HepG2 (cell line): Measurements from ENCODE around the gene ERMARD. TPM values are rescaled to one million over a fixed set of nuclear protein-coding genes. Genes with fewer than 3 reads are reported as not detected.

Source experiments
- BHLHE40 ChIP-seq: IDR thresholded peaks from 2 replicates; pipeline ENCODE4 v1.6.1; 2011; ENCODE audit warnings: low read length, improper control_type of control experiment
- BRCA1 ChIP-seq: sonication (generic); formaldehyde crosslinking; IDR thresholded peaks from 2 replicates; pipeline ENCODE4 v1.4.0; 2020; ENCODE audit warnings: missing genetic modification reagents
- DNMT1 ChIP-seq: sonication (generic); formaldehyde crosslinking; IDR thresholded peaks from 2 replicates; pipeline ENCODE4 v1.5.1; 2020; ENCODE audit warnings: mild to moderate bottlenecking, missing genetic modification reagents
- DR1 ChIP-seq: sonication (generic); formaldehyde crosslinking; IDR thresholded peaks from 2 replicates; pipeline ENCODE4 v1.8.0; 2021; ENCODE audit warnings: mild to moderate bottlenecking, missing genetic modification reagents, inconsistent platforms
- HNRNPH1 ChIP-seq: fragments of 200-400 bp; formaldehyde crosslinking; optimal IDR thresholded peaks from 2 replicates; pipeline ENCODE3; 2017; ENCODE audit warnings: mild to moderate bottlenecking, low read depth, low read length
- HOXA7 ChIP-seq: sonication (generic); formaldehyde crosslinking; IDR thresholded peaks from 2 replicates; pipeline ENCODE4 v1.8.1; 2022; ENCODE audit warnings: mild to moderate bottlenecking, missing genetic modification reagents, moderate library complexity
- ISL2 ChIP-seq: sonication (generic); formaldehyde crosslinking; IDR thresholded peaks from 2 replicates; pipeline ENCODE4 v1.5.0; 2020; ENCODE audit warnings: missing genetic modification reagents
- KMT2B ChIP-seq: IDR thresholded peaks from 2 replicates; pipeline ENCODE4 v1.6.1; 2016; ENCODE audit warnings: missing genetic modification reagents, missing compliant biosample characterization
- PITX1 ChIP-seq: sonication (generic); formaldehyde crosslinking; IDR thresholded peaks from 2 replicates; pipeline ENCODE4 v1.5.1; 2020; ENCODE audit warnings: mild to moderate bottlenecking, missing genetic modification reagents
- RARA ChIP-seq: IDR thresholded peaks from 2 replicates; pipeline ENCODE4 v1.6.1; 2016; ENCODE audit warnings: missing genetic modification reagents, missing compliant biosample characterization
- RBFOX2 ChIP-seq: fragments of 200-400 bp; formaldehyde crosslinking; IDR thresholded peaks from 2 replicates; pipeline ENCODE4 v1.6.1; 2017; ENCODE audit warnings: low read depth, mild to moderate bottlenecking, low read length
- RFXAP ChIP-seq: sonication (generic); formaldehyde crosslinking; IDR thresholded peaks from 2 replicates; pipeline ENCODE4 v1.4.0; 2020; ENCODE audit warnings: missing genetic modification reagents, borderline replicate concordance
- TCF7L2 ChIP-seq: IDR thresholded peaks from 2 replicates; pipeline ENCODE4 v1.6.1; 2011; ENCODE audit warnings: mild to moderate bottlenecking, low read depth, low read length, moderate library complexity
- TOPORS ChIP-seq: sonication (generic); formaldehyde crosslinking; IDR thresholded peaks from 2 replicates; pipeline ENCODE4 v1.8.0; 2023; ENCODE audit warnings: mild to moderate bottlenecking, missing genetic modification reagents
- ZBTB38 ChIP-seq: sonication (generic); formaldehyde crosslinking; IDR thresholded peaks from 2 replicates; pipeline ENCODE4 v1.5.1; 2020; ENCODE audit warnings: mild to moderate bottlenecking, missing genetic modification reagents
- ZFP36L2 ChIP-seq: sonication (generic); formaldehyde crosslinking; IDR thresholded peaks from 2 replicates; pipeline ENCODE4 v1.4.0; 2020; ENCODE audit warnings: missing genetic modification reagents
- ZFP62 ChIP-seq: sonication (generic); formaldehyde crosslinking; IDR thresholded peaks from 2 replicates; pipeline ENCODE4 v1.4.0; 2020; ENCODE audit warnings: missing genetic modification reagents
- ZNF20 ChIP-seq: sonication (generic); formaldehyde crosslinking; IDR thresholded peaks from 2 replicates; pipeline ENCODE4 v1.4.0; 2020; ENCODE audit warnings: mild to moderate bottlenecking, moderate library complexity, missing genetic modification reagents
- ZNF557 ChIP-seq: sonication (generic); formaldehyde crosslinking; IDR thresholded peaks from 2 replicates; pipeline ENCODE4 v1.4.0; 2020; ENCODE audit warnings: missing genetic modification reagents
- ZNF7 ChIP-seq: IDR thresholded peaks from 2 replicates; pipeline ENCODE4 v1.6.1; 2016; ENCODE audit warnings: missing biosample characterization, missing genetic modification reagents
- ZNF891 ChIP-seq: sonication (generic); formaldehyde crosslinking; IDR thresholded peaks from 2 replicates; pipeline ENCODE4 v1.5.0; 2020; ENCODE audit warnings: mild to moderate bottlenecking, missing genetic modification reagents
- polyA plus RNA-seq, 8 experiments: library from polyadenylated mRNA; depleted of rRNA in 3 of 8; stranded (reverse) in 7 of 8; unstranded in 1 of 8; fragments of >200 nt; fragmentation: Illumina TruSeq in 4 of 8; extraction: Trizol in 4 of 8; gene quantifications; 2 replicates each; pipeline versions ENCODE4 v1.2.1 to v1.2.3, GENCODE V29; 2011 to 2016; ENCODE audit warnings: low read depth in 4 of 8, missing spikeins in 1 of 8, mixed read lengths in 1 of 8; ENCODE audit not compliant: insufficient read depth in 1 of 8
- total RNA-seq, 5 experiments: library from RNA; depleted of rRNA; stranded (reverse); fragments of >200 nt; fragmentation: Illumina TruSeq; extraction: Trizol; gene quantifications; 2 replicates each; pipeline ENCODE4 v1.2.3, GENCODE V29; 2016; ENCODE audit warnings: low read depth in 1 of 5
- TF ChIP-seq, protein P1 (sequence below): fragments of 450-650 bp; IDR thresholded peaks from 2 replicates; pipeline ENCODE4 v1.6.1; 2017
- TF ChIP-seq, protein P2 (sequence below): sonication (generic); formaldehyde crosslinking; IDR thresholded peaks from 2 replicates; pipeline ENCODE4 v1.4.0; 2020; ENCODE audit warnings: mild to moderate bottlenecking, missing genetic modification reagents
- TF ChIP-seq, protein P3 (sequence below): fragments of 450-650 bp; IDR thresholded peaks from 2 replicates; pipeline ENCODE4 v1.6.1; 2017; ENCODE audit warnings: mild to moderate bottlenecking

The ERMARD gene
- total and polyA plus RNA-seq, 2 of the 13 experiments (the other 11 are each of a cell fraction or from before 2014, with no cell fraction given) = 8.8 to 10.7 TPM

DNA sequence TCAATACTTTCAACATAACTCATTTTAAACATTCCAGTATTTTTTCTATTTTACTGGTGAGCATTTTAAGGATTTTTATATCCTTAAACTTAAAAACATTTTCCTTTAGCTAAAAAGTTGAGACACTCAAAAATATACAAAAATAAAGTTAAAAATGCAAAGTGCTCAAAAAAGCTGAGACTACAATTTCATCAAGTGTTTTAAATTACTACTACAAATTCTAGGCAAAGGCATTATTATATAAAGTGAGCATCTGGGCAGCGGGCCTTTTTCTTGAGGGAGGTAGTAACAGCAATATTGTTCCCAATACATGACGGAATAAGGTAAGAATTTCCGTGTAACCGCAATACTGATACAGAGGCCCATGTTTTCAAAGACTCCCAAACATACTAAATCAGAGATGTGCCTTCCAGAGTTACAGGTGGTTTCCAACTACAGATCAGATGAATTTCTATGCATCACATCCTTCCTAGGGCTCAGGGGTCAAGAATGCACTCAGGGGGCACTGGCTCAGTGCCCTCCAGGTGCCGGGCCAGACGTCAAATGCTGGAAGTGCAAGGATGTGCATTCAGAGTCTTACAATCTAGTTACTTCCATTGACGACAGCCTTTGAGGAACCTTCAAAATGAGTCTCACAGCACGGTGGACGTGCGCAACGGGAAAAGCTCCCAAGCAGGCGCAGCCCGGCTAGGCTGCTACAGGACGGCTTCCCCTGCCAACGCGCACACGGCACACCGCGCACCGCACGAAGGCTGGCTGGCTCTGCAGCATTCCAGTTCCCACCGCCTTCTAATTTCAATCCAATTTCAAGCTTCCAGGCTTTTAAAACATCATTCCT, 28.8 kb upstream of the ERMARD start (continued):
- TF ChIP-seq, protein P1, sequence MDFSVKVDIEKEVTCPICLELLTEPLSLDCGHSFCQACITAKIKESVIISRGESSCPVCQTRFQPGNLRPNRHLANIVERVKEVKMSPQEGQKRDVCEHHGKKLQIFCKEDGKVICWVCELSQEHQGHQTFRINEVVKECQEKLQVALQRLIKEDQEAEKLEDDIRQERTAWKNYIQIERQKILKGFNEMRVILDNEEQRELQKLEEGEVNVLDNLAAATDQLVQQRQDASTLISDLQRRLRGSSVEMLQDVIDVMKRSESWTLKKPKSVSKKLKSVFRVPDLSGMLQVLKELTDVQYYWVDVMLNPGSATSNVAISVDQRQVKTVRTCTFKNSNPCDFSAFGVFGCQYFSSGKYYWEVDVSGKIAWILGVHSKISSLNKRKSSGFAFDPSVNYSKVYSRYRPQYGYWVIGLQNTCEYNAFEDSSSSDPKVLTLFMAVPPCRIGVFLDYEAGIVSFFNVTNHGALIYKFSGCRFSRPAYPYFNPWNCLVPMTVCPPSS = no peak
- TF ChIP-seq KMT2B (CRISPR knock-in tag) (no peak), ISL2 (CRISPR knock-in tag) (0 out of 2 replicates have a peak, but pooled peaks have one; percentile 17), ZNF891 (no peak; the same call in 1 of the 2 replicates), RFXAP (CRISPR knock-in tag) (no peak), RARA (CRISPR knock-in tag) (peak; percentile 36; the same call in 1 of the 2 replicates), PITX1 (CRISPR knock-in tag) (0 out of 2 replicates have a peak, but pooled peaks have one; percentile 35), HNRNPH1 (no peak), TOPORS (no peak), ZFP62 (CRISPR knock-in tag) (no peak), DR1 (CRISPR knock-in tag) (0 out of 2 replicates have a peak, but pooled peaks have one; percentile 33), BRCA1 (CRISPR knock-in tag) (no peak), TCF7L2 (no peak), DNMT1 (CRISPR knock-in tag) (no peak), HOXA7 (CRISPR knock-in tag) (no peak), ZBTB38 (CRISPR knock-in tag) (no peak), BHLHE40 (no peak), ZFP36L2 (CRISPR knock-in tag) (no peak), RBFOX2 (no peak), ZNF20 (CRISPR knock-in tag) (no peak), ZNF7 (CRISPR knock-in tag) (no peak), ZNF557 (CRISPR knock-in tag) (no peak)
- TF ChIP-seq, protein P2, sequence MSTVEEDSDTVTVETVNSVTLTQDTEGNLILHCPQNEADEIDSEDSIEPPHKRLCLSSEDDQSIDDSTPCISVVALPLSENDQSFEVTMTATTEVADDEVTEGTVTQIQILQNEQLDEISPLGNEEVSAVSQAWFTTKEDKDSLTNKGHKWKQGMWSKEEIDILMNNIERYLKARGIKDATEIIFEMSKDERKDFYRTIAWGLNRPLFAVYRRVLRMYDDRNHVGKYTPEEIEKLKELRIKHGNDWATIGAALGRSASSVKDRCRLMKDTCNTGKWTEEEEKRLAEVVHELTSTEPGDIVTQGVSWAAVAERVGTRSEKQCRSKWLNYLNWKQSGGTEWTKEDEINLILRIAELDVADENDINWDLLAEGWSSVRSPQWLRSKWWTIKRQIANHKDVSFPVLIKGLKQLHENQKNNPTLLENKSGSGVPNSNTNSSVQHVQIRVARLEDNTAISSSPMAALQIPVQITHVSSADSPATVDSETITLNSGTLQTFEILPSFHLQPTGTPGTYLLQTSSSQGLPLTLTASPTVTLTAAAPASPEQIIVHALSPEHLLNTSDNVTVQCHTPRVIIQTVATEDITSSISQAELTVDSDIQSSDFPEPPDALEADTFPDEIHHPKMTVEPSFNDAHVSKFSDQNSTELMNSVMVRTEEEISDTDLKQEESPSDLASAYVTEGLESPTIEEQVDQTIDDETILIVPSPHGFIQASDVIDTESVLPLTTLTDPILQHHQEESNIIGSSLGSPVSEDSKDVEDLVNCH (CRISPR knock-in tag) = no peak
- TF ChIP-seq, protein P3, sequence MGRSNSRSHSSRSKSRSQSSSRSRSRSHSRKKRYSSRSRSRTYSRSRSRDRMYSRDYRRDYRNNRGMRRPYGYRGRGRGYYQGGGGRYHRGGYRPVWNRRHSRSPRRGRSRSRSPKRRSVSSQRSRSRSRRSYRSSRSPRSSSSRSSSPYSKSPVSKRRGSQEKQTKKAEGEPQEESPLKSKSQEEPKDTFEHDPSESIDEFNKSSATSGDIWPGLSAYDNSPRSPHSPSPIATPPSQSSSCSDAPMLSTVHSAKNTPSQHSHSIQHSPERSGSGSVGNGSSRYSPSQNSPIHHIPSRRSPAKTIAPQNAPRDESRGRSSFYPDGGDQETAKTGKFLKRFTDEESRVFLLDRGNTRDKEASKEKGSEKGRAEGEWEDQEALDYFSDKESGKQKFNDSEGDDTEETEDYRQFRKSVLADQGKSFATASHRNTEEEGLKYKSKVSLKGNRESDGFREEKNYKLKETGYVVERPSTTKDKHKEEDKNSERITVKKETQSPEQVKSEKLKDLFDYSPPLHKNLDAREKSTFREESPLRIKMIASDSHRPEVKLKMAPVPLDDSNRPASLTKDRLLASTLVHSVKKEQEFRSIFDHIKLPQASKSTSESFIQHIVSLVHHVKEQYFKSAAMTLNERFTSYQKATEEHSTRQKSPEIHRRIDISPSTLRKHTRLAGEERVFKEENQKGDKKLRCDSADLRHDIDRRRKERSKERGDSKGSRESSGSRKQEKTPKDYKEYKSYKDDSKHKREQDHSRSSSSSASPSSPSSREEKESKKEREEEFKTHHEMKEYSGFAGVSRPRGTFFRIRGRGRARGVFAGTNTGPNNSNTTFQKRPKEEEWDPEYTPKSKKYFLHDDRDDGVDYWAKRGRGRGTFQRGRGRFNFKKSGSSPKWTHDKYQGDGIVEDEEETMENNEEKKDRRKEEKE = no peak
